Right kidney (tissue), 1 donor: ENCODE measurements around the gene SHH.

ENCODE experiments used
- DNase-seq: peaks from one replicate; pipeline ENCODE4 v3.0.0-alpha.2; 2016

Gene SHH

GRCh38 chr7:155792315-155792960, 19.8 kb downstream of the SHH start:
- DNase-seq: no peak

DNA sequence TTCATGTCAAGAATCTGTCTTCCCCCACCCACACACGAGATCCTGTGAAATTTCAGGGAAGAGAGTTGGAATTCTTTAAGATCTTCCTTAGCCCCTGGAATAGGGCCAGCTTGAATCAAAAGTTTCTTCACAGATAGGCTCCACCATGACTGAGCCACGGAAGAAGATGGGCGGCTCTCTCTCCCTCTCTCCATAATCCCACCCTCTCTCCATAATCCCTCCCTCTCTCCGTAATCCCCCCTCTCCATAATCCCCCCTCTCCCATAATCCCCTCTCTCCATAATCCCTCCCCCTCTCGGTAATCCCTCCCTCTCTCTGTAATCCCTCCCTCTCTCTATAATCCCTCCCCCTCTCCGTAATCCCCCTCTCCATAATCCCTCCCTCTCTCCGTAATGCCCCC, 20.4 kb downstream of the SHH start:
- no peak for DNase-seq

GRCh38 chr7:155791214-155791737, 21.0 kb downstream of the SHH start:
- DNase-seq: no peak

- DNase-seq: no peak
Observed at GRCh38 chr7:155790666-155791065, 21.6 kb downstream of the SHH start.

GRCh38 chr7:155789001-155789725, 23.1 kb downstream of the SHH start:
- DNase-seq: no peak

DNA sequence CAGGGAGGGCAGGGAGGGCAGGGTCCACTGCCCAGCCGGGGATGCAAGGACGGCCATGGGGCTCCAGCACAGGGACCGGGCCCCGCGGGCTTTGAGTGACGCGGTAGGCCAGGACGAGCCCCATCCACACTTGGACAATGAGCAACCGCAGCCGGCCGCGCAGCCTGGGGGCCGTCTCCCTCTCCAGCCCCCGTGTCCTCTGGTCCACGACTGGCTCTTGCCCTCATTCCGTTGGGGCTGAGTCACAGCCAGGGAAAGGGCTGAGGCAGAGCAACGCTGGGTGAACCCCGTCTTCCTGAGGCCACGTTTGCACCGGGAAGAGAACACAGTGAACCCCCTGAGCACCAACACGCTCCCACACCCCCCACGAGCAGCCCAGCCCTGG, 23.7 kb downstream of the SHH start:
- no peak for DNase-seq

- peak; percentile 70 for DNase-seq
Observed at GRCh38 chr7:155787171-155787851, 25.0 kb downstream of the SHH start.

DNA sequence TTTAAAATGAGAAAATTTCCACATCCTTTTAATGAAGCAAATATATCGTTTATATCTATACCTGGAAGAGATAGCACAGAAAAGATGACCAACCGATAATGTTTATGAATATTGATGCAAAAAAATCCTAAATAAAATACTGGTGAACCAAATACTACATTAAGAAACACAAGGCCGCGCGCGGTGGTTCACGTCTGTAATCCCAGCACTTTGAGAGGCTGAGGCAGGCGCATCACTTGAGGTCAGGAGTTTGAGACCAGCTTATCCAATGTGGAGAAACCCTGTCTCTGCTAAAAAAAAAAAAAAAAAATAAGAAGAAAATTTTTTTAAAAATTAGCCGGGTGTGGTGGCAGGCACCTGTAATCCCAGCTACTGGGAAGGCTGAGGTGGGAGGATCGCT, 25.8 kb downstream of the SHH start:
- no peak for DNase-seq

GRCh38 chr7:155785536-155785935, 26.7 kb downstream of the SHH start:
- no peak for DNase-seq

DNA sequence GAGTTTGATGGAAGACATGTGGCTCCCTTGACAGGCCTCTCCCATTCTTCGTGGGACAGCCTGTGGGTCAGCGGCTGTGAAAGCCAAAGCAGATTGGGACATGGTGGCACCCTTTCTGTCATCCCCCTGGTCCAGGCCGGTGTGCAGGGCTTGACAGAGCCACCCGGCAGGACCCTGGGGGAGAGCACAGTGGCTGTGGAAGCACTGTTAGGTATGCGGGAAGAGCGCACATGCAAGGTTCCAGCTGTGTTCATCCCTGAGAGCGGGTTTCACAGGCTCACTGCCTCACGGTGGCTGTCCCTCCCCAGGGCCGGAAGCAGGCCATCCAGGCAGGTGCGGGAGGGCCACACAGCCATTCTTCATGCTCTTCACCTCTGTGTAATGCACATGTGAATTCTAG, 29.8 kb downstream of the SHH start:
- DNase-seq: no peak

DNA sequence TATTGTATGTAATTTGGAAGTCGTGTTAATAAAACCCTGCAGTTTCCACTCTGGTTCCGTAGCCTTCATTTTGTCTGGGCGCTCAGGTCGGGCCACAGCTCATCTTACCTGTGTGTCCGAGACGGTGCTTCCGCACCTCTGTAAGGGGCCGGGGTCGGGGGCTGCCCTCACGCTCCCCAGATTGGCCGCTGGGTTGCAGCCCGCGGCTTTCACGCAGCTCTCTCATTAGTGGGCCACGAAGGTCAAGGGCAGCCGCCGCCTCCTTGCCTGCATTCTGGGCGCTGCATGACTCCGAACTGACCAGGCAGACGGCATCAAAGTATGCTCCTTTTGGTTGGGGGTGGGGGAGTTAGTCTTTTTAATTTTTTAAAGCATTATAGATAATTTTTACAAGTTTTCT, 30.8 kb downstream of the SHH start:
- no peak for DNase-seq

- no peak for DNase-seq
Observed at GRCh38 chr7:155780884-155781283, 31.4 kb downstream of the SHH start.

DNA sequence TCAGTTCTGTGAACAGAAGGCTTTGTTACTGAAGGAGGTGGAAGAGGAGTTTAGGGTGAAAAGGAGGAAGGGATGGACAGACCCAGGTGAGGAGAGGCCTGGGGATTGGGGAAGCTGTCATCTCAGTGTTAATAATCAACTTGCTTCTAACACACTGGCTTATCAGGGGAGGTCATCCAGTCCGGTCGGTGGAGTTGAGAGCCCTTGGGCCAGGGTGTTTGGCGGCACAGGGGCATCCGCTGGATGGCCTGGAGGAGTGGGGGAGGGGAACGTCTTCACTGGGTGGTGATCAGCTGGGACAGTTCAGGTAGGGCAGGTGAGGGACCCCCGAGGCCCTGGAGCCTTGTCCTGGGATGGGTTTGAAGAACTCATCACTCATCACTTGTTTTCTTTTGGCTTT, 33.9 kb downstream of the SHH start:
- DNase-seq: no peak

- DNase-seq: no peak
Observed at GRCh38 chr7:155776606-155777005, 35.7 kb downstream of the SHH start.

DNA sequence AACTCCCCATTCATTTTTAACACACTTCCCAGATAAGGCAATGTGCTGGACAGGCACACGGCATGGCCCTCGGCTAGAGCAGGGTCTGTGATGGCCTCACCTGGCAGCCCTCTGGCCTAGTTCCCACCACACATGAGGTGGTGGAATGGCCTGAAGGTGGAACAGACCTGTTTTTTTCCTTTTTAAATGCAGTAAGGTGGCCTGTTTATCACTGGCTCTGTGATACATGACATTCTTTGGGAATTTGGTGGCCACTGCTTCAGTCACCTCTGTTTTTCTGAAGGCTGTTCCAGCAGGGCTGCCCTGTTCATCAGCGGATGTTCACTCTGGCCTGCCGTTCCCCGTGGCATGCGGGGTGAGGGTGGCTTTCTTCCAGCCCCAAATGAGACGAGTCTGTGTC, 36.6 kb downstream of the SHH start:
- no peak for DNase-seq

DNA sequence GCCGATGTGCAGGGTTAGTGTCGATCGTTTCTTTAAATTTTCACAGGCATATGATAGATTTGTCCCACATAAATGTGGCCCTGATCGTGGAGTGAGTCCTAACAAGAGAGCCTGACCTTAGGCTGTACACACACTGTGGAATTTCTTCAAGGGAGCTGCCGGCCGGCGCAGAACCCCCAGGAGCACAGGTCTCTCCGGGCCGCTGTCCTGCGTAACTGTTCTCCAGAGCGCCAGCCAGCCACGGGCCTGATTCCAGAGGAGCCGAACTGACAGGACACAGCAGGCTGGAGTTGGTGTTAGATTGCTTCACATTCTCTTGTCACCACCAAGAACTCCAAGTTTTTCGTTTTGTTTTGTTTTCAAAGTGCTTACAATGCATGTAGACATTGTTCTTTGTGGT, 37.3 kb downstream of the SHH start:
- DNase-seq: no peak

DNA sequence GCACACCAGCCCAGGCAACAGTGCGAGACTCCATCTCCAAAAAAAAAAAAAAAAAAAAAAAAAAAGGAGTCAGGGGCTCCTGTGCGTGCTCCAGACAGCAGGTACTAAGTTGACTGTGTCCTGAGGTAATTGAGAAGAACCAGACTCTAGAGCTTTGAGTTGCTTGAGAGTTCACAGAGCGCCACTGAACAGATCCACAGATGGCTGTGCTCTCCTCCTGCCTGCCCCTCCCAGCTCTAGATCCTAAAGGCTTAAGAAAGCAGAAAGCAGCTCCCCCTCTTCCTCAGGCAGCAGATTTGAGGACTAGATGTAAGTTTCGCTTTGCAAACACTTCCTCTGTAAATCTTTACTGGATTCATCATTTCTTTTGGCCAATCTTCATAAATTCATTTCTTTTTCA, 38.7 kb downstream of the SHH start:
- no peak for DNase-seq

- DNase-seq: no peak
Observed at GRCh38 chr7:155770241-155770640, 42.0 kb downstream of the SHH start.

- DNase-seq: no peak
Observed at GRCh38 chr7:155769701-155770100, 42.6 kb downstream of the SHH start.

DNA sequence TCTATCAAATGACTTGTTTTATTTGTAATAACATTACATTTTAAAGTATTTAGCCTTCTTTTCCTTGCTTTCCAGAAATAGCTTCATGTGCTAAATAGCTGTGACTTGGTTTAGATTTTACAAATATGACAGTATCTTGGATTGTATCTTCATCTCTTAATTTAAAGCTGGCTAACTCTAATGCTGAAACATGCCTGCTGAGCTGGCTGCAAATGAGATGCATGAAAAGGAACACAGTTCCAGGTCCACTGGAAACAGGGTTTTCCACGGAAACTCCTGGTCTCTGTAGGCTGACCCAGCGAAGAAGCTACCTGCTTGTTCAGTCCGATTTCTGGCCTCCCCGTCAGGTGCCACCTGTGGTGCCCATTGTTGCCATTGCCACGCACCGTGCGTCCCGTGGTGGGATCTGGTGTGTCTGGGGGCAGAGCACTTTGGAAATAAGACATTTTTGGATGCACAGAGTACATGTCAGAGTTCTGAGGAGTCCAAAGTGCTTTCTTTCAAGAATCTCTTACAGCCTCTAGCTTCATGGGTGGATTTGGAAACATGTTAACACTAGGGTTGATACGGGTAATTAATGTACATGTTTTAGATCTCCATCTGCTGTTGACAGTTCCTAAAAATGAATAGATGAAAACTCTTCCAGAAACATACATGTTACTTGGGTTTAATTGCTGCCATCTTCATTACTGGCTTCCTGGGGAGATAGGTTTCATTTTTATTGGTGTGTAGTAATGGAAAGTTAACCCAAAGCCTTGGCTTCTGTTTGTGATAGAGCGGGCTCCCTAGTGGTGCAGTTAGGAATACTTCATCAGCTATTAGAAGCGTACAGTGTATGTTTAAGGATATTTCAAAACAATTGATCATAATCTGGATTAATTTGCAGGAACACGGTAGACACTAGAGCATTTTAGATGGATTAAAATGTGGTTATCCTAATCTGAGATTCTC, 45.0 kb downstream of the SHH start:
- DNase-seq: no peak

GRCh38 chr7:155766386-155766785, 45.9 kb downstream of the SHH start:
- DNase-seq: no peak

DNA sequence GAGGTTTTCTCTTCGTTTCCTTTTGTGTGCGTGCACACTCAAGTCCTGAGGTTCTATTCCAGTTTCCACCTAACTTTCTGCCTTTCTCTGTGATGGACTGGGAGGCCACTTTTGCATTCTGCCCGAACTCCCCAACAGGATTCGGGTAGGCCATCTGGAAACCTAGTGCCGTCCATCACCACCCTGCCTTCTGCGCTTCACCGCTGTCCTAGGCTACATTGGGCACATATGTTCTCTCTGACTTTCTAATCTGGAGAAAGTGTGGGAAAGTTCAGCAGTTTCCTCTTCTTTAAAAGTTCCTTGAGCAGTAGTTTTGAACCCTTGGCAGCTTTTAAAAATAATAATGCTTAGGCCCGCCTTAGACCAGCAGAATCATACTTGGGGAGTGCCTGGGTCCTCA, 46.8 kb downstream of the SHH start:
- no peak for DNase-seq

DNA sequence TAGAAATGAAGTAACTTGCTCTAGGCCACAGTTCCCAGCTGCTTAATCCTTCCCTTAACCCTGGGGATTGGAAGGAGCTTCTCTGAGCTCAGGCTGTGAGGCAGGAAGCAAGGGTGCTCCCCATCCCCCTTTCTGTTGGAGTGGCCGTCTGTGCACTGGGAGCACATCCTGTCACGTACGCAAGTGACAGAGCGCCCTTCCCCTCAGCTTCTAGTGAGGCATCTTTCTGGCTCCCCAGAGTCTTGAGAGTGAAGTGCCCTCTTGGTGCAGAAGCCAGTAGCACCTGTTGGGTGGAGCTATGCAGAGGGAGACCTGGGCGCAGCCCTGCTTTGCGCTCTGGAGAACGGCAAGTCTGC, 47.8 kb downstream of the SHH start:
- no peak for DNase-seq
